ENCODE measurements around the gene ZDHHC9. TPM values are rescaled to one million over a fixed set of nuclear protein-coding genes. Genes with fewer than 3 reads are reported as not detected.

ZDHHC9 gene
- total RNA-seq, 1 donor from 2014 or later = 45.4 TPM

DNA sequence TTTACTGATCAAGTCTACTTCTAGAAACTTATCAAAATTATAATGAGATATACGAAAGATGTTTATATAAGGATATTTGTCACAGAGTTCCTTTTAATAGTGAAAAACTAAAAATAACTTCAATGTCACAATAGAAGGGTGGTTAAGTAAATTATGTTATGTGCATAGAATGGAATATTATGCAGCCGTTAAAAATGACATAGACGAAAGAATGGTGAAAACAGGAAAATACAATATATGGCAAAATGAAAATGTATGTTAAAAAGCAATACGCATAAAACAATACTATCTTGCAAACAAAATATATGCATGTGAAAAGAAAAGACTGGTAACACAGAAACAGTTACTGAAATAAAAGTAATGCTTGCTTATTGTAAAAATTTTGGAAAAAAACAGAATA lies 19.1 kb downstream of the ZDHHC9 start:
- Mint-ChIP-seq H3K4me1 (ENCODE audit: low read depth) (peaks cover 10% of the 10 kb centered on the region), H3K9me3 (ENCODE audit: low read depth) (no peaks in the 10 kb centered on the region), H3K27me3 (ENCODE audit: low read depth) (no peaks in the 10 kb centered on the region), H3K4me3 (ENCODE audit: unreplicated experiment) (no peak overlapping the region), H3K27ac (ENCODE audit: unreplicated experiment) (no peak overlapping the region), H3K36me3 (ENCODE audit: low read depth) (peaks cover 7% of the 10 kb centered on the region)
- no peak for TF ChIP-seq CTCF (IDR thresholded peaks at IDR 0.05)
- DNase-seq (ENCODE audit: low spot score) = no peak

DNA sequence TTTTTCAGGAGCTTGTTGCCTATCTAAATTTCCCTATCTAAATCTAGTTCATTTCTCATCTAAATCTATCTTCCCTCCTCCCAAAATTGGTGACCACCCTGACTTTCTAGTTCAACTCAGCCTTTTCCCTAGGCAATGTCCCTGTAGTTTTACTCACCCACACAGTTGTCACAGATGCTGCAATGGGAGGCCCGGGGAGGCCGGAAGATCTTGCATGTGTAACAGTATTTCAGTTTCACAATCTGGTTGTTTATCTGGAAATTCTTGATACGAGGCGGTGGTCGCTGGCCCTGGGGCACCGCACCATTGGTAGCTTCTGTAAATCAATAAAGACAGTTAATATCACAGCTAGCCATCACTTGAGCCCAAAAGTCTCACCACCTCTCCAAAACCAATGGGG lies 20.2 kb downstream of the ZDHHC9 start:
- peak; percentile 49 for TF ChIP-seq CTCF (IDR thresholded peaks at IDR 0.05)
- Mint-ChIP-seq H3K9me3 (ENCODE audit: low read depth) (no peaks in the 10 kb centered on the region), H3K4me1 (ENCODE audit: low read depth) (peaks cover 10% of the 10 kb centered on the region)

DNA sequence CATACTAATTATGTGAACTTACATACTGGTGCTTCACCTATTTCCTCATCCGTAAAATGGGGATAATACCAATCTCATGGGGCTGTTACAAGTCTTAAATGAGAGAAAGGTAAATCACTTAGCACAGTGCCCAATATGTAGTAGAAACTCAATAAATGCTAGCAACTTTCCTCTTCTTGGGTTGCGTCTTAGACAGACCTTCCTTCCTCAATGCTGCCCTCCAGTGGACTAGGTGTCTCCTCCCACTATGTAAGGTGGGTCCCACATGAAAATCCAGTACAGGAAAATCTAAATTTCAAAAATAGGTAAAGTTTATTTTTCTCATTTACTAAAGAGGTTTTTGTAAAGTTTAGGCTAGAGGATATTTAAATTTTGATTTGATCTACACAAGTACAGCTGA lies 20.6 kb downstream of the ZDHHC9 start:
- H3K36me3 Mint-ChIP-seq (ENCODE audit: low read depth) = peaks cover 5% of the 10 kb centered on the region
- DNase-seq (ENCODE audit: low spot score) = no peak
- no peak overlapping the region for H3K4me3 Mint-ChIP-seq (ENCODE audit: unreplicated experiment)
- no peaks in the 10 kb centered on the region for H3K27me3 Mint-ChIP-seq (ENCODE audit: low read depth)
- H3K27ac Mint-ChIP-seq (ENCODE audit: unreplicated experiment) = no peak overlapping the region
- H3K9me3 Mint-ChIP-seq (ENCODE audit: low read depth) = peaks cover under 1% of the 10 kb centered on the region
- TF ChIP-seq CTCF (IDR thresholded peaks at IDR 0.05) = peak; percentile 79
- H3K4me1 Mint-ChIP-seq (ENCODE audit: low read depth) = peaks cover 10% of the 10 kb centered on the region

More for the DNA sequence above, 20.2 kb downstream of the ZDHHC9 start:
- Mint-ChIP-seq H3K27me3 (ENCODE audit: low read depth) (no peaks in the 10 kb centered on the region), H3K4me3 (ENCODE audit: unreplicated experiment) (no peak overlapping the region), H3K36me3 (ENCODE audit: low read depth) (peaks cover 6% of the 10 kb centered on the region), H3K27ac (ENCODE audit: unreplicated experiment) (no peak overlapping the region)
- DNase-seq (ENCODE audit: low spot score) = no peak

GRCh38 chrX:129818123-129818522 lies 25.6 kb downstream of the ZDHHC9 start:
- no peaks in the 10 kb centered on the region for H3K4me1 Mint-ChIP-seq (ENCODE audit: low read depth)
- peaks cover 5% of the 10 kb centered on the region for H3K36me3 Mint-ChIP-seq (ENCODE audit: low read depth)
- no peaks in the 10 kb centered on the region for H3K27me3 Mint-ChIP-seq (ENCODE audit: low read depth)

GRCh38 chrX:129813662-129814368 lies 29.9 kb downstream of the ZDHHC9 start:
- H3K27me3 Mint-ChIP-seq (ENCODE audit: low read depth) = no peaks in the 10 kb centered on the region
- DNase-seq (ENCODE audit: low spot score) = no peak
- H3K9me3 Mint-ChIP-seq (ENCODE audit: low read depth) = peaks cover 12% of the 10 kb centered on the region
- H3K4me1 Mint-ChIP-seq (ENCODE audit: low read depth) = no peaks in the 10 kb centered on the region
- no peak overlapping the region for H3K27ac Mint-ChIP-seq (ENCODE audit: unreplicated experiment)
- no peak for TF ChIP-seq CTCF (IDR thresholded peaks at IDR 0.05)
- H3K36me3 Mint-ChIP-seq (ENCODE audit: low read depth) = peaks cover 19% of the 10 kb centered on the region
- H3K4me3 Mint-ChIP-seq (ENCODE audit: unreplicated experiment) = no peak overlapping the region

More at GRCh38 chrX:129818123-129818522, 25.6 kb downstream of the ZDHHC9 start:
- no peak for DNase-seq (ENCODE audit: low spot score)
- H3K4me3 Mint-ChIP-seq (ENCODE audit: unreplicated experiment) = no peak overlapping the region
- TF ChIP-seq CTCF (IDR thresholded peaks at IDR 0.05) = no peak
- H3K9me3 Mint-ChIP-seq (ENCODE audit: low read depth) = peaks cover 8% of the 10 kb centered on the region
- no peak overlapping the region for H3K27ac Mint-ChIP-seq (ENCODE audit: unreplicated experiment)

All from chondrocyte (in vitro differentiated cells).